NCI-H1048 (cell line): ENCODE measurements around the gene OBP2A.
"Not testable (repeated sequence)": the region's sequence is repeated elsewhere in the genome, so short reads cannot be mapped to it uniquely, and the experiment has no call there.

ENCODE experiments used
- DNase-seq: peaks from one replicate; lab custom pipeline; 2025; lab: John Stamatoyannopoulos, UW

The OBP2A gene

DNA sequence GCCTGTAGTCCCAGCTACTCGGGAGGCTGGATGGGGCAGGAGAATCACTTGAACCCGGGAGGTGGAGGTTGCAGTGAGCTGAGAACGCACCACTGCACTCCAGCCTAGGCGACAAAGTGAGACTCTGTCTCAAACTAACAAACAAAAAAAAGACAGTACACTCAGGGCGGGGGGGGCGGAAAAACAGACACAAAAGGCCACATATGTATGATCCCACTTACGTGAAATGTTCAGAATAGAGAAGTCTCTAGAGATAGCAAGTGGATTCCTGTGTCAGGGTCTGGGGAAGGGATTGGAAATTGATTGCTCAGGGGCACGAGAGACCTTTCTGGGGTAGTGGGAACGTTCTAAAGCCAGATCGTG, 33.7 kb upstream of the OBP2A start:
- no peak for DNase-seq

DNA sequence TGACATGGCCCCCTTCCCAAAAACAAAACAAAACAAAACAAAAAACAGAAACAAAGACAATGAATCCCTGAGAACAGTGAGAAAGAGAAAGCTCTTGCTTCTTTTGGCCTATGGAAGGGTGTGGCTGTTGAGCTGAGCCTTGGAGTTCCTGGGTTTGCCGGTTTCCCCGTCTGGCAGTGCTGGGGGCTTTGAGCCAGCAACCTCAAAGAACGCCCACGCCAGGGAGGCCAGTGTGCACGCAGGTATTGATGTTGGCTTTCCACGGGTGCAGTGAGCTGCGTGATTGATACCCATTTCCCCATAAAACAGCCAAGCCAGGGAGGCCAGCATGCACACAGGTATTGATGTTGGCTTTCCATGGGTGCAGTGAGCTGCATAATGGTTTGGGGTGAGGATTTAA, 33.0 kb upstream of the OBP2A start:
- no peak for DNase-seq

DNA sequence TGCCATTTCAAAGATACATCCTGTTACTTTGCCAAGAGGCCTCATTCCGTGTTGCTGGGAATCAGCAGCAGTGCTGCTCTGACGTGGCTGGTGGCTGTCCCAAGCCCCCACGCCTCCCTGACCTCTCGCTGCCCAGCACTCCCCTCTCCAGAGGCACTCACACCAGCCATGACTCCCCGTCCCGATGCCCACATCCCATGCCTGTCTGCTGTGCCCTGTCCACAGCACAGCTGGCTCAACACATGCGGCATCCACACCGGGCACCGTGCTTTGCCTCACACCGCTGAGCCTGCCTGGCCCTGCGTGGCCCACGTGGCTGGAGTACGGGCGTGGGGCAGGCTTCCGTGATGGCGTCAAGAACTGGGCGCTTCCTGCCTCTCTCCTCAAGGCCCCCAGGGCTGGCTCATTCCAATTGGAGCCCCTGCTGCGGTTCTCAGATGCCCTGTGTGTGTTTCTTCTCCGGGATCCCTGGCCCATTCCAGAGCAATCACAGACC, 32.5 kb upstream of the OBP2A start:
- no peak for DNase-seq

DNA sequence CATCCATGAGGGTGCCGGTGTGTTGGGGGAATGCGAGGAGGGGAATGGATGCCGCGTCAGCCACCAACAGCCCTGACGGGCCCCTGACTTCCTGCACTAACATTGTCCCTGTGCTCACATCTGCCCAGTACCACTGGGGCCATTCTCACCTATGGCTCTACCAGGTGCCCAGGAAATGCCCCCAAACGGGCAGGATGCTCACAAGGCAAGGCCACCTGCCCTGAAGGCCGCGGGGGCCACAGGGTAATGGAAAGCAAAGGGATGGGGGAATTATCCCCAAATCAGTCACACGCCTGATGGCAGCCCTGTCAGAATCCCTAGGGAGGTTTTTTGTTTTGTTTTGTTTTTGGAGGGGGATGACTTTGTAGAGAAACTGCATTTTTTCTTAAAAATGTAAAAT, 32.0 kb upstream of the OBP2A start:
- not testable (repeated sequence) for DNase-seq

DNA sequence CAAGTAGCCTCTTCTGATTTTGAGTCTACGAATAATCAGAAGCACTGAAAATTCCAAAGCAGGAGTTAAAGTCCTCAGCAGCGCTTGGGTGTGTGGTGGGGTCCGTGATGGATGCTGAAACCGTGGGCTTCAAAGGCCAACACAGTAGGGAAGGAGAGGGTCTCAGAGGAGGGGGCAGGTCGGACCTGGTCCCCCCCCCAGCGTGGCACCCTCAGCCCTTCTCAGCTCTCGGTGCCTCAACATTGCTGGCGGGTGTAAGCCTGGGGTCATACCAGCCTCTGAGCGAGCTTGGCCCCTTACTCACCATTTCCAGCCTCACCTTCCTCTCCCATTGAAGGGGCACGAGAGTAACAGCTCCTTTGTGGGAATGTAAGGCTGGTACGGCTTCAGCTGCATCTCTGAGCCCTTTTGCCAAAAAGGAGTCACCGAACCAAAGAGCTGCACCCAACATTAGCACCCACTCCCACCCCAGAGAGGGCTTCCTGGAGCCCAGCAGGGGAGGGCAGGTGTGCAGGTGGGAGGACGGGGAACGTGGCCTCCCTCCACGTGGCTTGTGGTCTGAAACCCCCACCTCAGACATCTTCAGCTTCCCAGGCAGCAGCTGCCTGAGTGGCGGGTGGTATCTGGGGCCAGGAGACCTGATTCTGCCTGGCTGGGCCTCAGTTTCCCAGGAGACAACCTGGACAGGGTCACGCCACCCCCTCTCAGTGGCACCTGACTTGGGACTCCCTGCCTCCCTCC, 31.4 kb upstream of the OBP2A start:
- DNase-seq = no peak

DNA sequence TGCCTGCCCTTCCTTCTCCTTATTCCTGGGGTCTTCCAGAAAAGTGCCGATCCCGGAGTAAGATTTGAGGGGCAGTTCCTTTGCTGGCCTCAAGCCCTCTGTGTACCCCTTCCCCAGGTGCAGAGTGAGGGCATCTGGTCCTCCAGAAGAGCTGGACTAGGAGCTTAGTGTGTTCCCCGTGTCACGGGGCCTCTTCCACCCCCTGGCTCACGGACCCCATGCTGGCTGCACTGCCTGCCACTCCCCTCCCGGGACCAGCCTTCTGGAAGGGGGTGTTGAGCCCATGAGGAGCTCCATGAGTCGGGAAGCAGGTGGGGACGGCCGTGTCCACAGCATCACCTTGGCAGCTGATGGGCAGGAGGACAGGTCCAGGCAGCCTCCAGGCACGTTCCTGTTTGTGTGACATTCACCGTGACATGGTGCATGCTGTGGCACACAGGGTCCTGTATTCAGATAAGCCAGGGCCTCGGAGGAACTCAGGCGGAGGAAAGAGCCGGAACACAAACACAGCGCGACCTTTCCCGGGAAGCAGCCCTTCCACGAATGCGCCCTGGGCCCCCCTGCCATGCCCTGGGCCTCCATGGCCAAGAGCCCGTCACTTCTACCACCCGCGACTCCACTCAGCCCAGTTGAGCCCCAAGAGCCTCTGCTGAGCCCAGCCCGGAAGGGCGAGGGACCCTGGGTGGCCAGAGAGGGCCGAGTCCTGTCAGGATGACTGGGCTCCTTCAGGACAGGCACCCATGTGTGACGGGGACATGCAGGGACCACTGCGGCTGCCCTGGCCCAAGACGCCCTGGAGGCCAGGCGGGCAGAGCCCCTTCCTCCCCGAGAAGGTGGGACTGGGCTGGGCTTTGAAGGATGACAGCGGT, 30.6 kb upstream of the OBP2A start:
- DNase-seq = no peak

DNA sequence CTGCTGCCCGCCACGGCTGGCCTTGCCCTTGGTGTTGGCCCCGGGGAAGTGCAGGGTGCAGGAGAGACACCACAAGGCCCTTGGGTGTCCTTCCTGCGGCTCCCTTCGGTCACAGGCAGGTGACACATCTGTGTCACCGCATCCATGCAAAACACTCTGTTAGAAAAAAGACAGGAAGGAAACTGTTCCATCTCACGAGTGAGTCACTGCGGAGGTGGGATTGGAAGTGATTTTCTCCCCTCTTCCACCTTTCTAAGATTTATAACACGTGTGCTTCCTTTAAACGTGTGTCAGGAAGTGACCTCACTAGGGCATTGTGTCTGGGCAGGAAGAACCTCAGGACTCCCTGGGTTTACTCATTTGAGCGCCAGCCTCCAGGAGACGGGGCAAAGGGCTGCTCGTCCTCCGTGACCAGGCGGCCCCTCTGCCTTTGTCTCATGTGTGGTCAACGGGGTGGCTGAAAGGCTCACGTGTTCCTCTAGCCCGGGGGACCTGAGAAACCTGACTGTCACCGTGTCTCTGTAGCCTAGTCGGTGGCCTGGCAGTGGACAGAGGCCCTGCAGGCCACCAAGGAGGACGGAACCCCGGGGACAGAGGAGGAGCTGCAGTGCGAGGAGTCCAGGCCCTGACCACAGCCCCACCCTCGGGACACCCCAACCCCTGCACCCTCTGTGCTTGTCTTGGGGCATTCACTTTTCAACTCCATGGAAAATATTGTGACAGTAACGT, 29.6 kb upstream of the OBP2A start:
- DNase-seq = no peak

DNA sequence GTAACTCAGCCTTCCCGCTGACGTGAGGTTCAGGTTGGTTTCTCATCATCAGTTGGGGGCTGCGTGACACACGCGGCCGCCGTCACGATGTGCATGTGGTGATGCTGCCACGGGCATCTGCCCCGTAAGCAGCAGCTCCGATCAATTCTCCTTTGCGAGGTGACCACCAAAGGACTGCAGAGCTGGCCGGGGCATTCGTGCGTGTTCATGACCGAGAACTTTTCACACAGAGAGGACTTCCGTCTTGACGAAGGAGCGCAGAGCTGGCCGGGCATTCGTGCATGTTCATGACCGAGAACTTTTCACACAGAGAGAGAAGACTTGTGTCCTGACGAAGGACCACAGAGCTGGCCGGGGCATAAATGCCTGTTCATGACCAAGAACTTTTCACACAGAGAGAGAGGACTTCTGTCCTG, 28.5 kb upstream of the OBP2A start:
- no peak for DNase-seq

DNA sequence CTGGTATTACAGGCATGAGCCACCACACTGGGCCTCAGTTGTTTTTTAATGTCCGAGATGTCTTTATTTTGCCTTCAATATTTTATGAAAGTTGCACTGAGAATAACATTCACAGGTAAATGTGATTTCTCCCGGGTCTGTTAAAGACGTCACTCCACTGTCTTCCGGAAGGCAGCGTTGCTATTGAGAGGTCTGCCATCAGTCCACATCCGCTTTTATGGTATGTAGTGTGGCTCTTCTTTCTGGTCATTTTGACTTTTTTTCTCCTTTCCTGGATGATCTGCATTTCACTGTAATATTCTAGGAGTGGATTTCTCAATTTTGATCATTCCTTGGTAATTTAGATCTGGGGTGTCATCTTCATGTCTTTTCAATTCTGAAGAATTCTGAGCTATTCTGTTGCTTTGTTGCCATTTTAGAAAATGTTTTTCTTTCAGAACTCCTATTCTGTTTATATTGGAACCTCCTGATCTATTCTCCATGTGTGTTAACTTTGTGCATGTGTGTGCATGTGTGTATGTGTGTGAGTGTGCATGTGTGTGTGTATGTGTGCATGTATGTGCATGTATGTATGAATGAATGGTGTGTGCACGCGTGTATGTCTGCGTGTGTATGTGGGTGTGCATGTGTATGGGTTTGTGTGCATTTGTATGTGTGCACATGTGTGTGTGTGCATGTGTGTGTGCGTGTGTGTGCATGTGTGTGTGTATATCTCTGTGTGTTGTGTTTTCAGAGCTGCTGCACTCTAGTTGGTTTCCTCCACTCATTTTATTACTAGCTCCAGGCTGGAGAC, 26.6 kb upstream of the OBP2A start:
- no peak for DNase-seq

DNA sequence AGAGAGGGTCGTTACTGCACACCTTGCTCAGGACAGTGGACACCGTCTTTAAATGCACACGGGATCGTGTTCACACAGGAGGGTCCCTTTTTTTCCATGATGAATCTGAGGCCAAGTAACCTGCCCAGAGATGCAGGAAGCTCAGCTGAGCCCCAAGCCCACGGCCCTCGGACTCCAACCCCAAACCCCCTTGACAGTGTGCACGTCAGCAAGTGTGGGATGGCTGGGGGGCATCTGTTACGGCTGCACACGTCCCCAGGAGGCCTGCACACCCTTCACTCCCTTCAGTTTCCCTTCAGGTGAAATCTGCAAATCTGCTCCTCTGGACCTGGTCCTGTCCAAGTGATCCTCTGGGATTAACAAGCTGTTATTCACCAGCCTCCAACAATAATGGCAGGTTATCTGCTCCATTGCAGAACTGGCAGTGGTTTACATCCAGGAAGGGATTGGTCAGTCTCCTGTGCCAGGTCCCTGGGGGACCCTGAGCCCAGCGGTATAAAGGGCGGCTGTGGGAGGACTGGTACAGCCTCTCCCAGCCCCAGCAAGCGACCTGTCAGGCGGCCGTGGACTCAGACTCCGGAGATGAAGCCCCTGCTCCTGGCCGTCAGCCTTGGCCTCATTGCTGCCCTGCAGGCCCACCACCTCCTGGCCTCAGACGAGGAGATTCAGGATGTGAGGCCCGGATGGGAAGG, 24.9 kb upstream of the OBP2A start, which contains the start of gene LCN1:
Gene LCN1, plus strand, starts transcription at position 525 of the 692 bp plus-strand sequence. Its CDS starts 58 bp downstream, at position 583.
- DNase-seq = no peak

DNA sequence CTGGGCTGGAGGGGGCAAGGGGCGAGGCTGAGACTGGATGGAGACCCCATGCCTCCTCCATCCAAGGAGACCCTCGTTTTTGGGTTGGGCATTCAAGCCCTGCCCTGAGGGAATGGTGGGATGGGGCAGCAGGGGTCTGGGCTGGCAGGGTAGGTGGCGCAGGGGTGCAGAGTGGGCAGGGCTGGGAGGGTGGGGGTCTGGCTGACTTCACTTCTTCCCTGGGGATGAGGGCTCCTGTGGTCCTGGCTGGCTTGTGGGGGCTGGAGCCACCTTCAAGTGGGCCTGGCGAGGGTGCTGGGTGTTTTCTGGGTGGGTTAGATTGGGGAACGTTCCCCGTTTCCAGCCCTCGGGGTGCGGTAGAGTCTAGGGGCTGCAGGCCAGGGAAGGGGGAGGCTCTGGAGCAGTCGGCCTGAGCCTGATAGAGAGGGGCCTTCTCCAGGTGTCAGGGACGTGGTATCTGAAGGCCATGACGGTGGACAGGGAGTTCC, 24.3 kb upstream of the OBP2A start:
- DNase-seq = no peak

DNA sequence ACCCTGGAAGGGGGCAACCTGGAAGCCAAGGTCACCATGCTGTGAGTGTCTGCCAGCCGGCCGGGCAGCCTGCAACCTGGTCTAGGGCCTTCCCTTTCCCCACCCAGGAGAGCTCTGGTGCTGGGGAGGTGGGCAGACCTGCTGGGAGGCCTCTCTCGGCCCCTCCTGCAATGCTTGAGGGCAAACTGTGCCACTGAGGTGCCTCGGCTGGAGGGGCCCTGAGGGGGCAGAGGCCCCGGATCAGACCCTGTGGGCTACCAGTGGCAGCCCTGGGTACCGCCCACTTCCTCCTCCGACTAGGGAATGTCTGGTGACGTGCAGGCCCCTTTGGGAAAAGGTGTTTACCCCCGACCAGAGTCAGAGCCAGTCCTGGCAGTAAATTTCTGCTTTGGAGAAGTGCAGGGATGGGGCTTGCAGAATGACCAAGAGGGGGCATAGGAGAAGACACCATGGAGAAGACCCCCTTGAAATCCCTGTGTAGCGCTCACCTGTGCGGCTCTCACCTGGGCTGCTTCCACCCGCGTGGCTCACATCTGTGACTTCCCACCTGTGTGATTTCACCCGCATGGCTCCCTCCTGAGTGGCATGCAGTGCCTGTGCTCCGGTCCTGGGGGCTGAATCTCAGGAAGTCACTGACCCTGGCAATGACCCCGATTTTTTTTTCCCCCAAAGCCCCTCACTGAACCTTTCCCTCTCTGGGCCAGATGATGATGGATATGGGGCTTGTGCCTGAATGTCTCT, 23.6 kb upstream of the OBP2A start:
- no peak for DNase-seq

DNA sequence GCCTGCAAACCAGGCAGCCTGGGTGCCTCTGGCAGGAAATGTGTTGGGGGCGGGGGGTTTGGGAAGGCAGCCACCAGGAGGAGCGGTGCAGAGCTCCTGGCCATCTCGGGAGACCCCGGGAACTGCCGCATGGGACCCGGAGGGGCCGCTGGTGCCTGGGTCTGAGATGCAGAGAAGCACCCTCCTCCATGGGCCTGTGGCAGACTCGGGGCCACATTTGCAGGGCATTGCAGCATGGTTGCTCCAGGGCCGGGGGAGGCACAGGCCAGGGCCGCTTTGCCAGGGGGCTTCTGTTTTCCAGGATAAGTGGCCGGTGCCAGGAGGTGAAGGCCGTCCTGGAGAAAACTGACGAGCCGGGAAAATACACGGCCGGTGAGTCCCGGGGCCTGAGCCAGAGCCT, 23.0 kb upstream of the OBP2A start:
- DNase-seq = no peak

DNA sequence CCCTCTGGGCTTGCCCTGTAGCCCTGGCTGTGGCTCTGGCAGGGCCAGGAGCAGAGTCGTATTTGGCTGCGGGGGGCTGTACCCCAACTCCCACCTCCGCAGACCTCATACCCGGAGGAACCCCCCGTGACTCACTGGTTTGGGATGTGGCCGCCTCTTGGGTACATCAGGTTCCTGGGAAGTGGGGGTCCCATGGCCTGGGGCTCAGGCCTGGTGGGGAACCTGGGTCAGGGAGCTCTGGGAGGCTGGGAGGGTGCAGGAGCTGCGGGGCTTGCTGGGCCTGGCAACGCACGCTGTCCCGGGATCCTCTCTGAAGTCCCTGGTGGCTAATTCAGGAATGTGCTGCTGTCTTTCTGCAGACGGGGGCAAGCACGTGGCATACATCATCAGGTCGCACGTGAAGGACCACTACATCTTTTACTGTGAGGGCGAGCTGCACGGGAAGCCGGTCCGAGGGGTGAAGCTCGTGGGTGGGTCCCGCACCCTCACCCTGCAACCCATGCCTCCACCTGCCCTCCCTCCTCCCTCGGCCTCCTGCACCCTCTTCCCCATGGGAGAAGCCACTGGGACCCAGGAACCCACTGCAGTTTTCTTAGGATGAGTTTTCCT, 22.3 kb upstream of the OBP2A start:
- DNase-seq = no peak

DNA sequence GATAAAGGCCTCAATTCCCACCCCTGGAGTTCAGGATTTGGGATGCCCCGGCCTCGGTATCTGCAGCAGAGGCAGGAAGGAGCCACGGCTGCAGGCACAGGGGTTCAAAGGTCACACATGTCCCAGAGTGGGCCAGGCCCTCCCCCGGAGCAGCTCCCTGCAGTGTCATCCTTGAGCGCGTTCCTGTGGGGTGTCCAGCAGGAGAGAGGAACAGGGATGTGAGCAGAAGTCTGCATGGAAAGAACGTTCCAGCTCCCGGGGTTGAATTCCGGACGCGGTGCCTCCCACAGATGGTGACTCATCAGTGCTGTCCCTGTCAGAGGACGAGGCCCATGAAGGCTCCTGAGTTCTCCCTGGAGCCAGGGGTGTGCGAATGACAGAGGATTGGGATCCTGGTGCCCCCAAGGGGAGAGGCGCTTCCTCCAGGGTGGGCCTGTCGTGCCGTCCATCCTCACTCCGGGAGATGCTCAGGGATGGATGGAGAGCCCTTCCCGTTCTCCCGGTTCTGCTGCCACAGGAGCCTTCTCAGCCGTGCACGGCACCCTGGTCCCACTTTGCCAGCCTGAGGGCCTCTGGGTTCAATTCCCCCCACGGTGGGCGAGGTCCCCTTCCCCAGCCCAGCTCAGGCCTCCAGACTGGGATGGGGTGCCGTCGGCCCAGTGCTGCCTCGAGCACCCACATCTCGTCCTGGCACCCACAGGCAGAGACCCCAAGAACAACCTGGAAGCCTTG, 21.6 kb upstream of the OBP2A start:
- DNase-seq = no peak

DNA sequence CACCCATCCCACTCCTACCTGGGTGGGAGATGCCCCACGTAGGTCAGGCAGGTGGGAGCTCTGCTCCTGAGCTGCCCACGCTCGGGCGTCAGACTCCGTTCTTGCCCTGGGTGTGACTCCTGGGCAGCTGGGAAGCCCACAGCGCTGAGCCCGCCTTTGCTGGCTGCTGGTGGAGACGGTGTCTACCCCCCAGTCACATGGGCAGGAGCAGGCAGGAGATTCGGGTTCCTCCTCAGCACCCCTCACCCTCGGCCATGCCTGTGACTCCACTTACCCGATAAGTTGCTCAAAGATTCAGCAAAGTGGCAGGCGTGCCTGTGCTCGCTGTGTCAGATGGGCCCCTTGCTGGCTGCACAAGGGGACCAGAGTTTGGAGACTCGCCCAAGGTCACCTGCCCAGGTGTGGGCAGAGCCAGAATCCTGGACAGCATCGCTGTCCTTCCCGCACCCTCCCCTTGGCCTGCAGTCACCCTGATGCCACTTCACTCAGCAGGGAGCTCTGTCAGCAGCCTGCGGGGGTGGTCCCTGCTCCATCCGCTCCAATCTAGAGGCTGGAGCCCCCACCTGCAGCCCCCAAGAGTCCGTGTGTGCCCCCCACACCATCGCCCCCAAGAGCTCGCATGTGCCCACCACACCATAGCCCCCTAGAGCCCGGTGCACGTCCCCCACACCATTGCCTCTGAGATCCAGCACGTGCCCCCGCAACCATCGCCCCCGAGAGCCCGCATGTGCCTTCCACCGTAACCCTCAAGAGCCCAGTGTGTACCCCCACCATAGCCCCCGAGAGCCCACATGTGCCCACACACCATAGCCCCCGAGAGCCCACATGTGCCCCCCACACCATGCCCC, 20.5 kb upstream of the OBP2A start:
- DNase-seq = no peak

DNA sequence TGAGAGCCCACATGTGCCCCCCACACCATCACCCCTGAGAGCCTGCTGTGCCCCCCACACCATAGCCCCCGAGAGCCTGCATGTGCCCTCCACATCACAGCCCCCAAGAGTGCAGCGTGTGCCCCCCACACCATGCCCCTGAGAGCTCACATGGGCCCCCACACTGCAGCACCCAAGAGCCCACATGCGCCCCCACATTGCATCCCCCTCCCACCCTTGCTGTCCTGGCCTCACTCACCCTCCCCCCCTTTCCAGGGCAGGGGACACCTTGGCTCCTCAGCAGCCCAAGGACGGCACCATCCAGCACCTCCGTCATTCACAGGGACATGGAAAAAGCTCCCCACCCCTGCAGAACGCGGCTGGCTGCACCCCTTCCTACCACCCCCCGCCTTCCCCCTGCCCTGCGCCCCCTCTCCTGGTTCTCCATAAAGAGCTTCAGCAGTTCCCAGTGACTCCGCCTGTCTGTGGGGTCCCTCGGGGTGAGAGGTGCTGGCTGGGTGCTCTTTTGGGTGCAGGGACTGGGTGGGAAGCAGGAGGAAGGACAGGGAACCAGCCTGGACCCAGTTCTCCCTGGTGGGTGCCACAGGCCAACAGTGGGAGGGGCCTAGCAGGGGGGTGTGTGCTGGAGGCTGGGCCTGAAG, 19.7 kb upstream of the OBP2A start:
- DNase-seq = no peak
